GM21390 (cell line): Measurements from ENCODE around the gene TICRR.

Experiments
- ATAC-seq: cut with Tn5 transposase; IDR thresholded peaks from one replicate; pipeline ENCODE4 v1.9.1; 2021; ENCODE audit not compliant: unreplicated experiment

Gene TICRR

GRCh38 chr15:89628806-89629715 is 53.8 kb downstream of the TICRR start:
- no peak for ATAC-seq

GRCh38 chr15:89629829-89630228 is 54.6 kb downstream of the TICRR start:
- no peak for ATAC-seq

- no peak for ATAC-seq
Measured at GRCh38 chr15:89630260-89630659, 55.0 kb downstream of the TICRR start.

GRCh38 chr15:89630974-89631901 is 56.0 kb downstream of the TICRR start:
- ATAC-seq, result no peak

- no peak for ATAC-seq
Measured at GRCh38 chr15:89631902-89632264, 56.6 kb downstream of the TICRR start.

GRCh38 chr15:89632563-89633430 is 57.5 kb downstream of the TICRR start:
- ATAC-seq, result no peak

- no peak for ATAC-seq
Measured at GRCh38 chr15:89633585-89633984, 58.3 kb downstream of the TICRR start.

- no peak for ATAC-seq
Measured at GRCh38 chr15:89640245-89640644, 65.0 kb downstream of the TICRR start.

GRCh38 chr15:89641053-89641452 is 65.8 kb downstream of the TICRR start:
- no peak for ATAC-seq

- no peak for ATAC-seq
Measured at GRCh38 chr15:89642106-89642505, 66.8 kb downstream of the TICRR start.

- no peak for ATAC-seq
Measured at GRCh38 chr15:89645680-89646079, 70.4 kb downstream of the TICRR start.

- ATAC-seq, result no peak
Measured at GRCh38 chr15:89646416-89647141, 71.3 kb downstream of the TICRR start.

- peak; percentile 53 for ATAC-seq
Measured at GRCh38 chr15:89647191-89647851, 72.1 kb downstream of the TICRR start.

- ATAC-seq, result no peak
Measured at GRCh38 chr15:89648106-89649012, 73.1 kb downstream of the TICRR start.

GRCh38 chr15:89649013-89649625 is 73.8 kb downstream of the TICRR start:
- ATAC-seq, result no peak

- ATAC-seq, result no peak
Measured at GRCh38 chr15:89649716-89650115, 74.4 kb downstream of the TICRR start.

GRCh38 chr15:89652131-89652530 is 76.9 kb downstream of the TICRR start:
- ATAC-seq, result no peak

GRCh38 chr15:89652666-89653065 is 77.4 kb downstream of the TICRR start:
- ATAC-seq, result no peak
